GM12892 (cell line): ENCODE data around the gene CUL9.

ENCODE experiments used
- POLR2A ChIP-seq: IDR thresholded peaks from 2 replicates; pipeline ENCODE4 v1.6.1; 2011; ENCODE audit warnings: low read depth, low read length, control low read depth
- POLR2AphosphoS5 ChIP-seq: IDR thresholded peaks from 2 replicates; pipeline ENCODE4 v1.6.1; 2011; ENCODE audit warnings: low read depth, low read length, control low read depth
- TAF1 ChIP-seq: IDR thresholded peaks from 2 replicates; pipeline ENCODE4 v1.6.1; 2011; ENCODE audit warnings: low read depth, mild to moderate bottlenecking, control low read depth, low read length, borderline replicate concordance

- TF ChIP-seq POLR2A (no peak), TAF1 (no peak), POLR2AphosphoS5 (no peak)
Observed at GRCh38 chr6:43185391-43185985, 3.5 kb downstream of the CUL9 start.
